Vagina (tissue), 2 donors: ENCODE data around the gene SEMA6A.

Source experiments
- CTCF ChIP-seq, 3 experiments: fragments of 450-650 bp in 2 of 3; fragments of 200-600 bp in 1 of 3; sonication (generic) in 1 of 3; IDR thresholded peaks; one replicate each; pipeline ENCODE4 v1.5.1; 2017 to 2019; ENCODE audit warnings: antibody characterized with exemption in 3 of 3, mild to moderate bottlenecking in 2 of 3, moderate library complexity in 2 of 3
- POLR2A ChIP-seq, 2 donors: fragments of 450-650 bp; IDR thresholded peaks; one replicate each; pipeline ENCODE4 v1.6.1; 2017; ENCODE audit warnings: antibody characterized with exemption in 2 of 2, mild to moderate bottlenecking in 2 of 2, moderate library complexity in 2 of 2

GRCh38 chr5:116479776-116480675 is 94.6 kb downstream of the SEMA6A start:
- no peak for TF ChIP-seq CTCF (IDR thresholded peaks at IDR 0.05)
- TF ChIP-seq POLR2A (IDR thresholded peaks at IDR 0.05), result no peak
